Nephron (organoid): ENCODE measurements around the gene ACSL6.

ENCODE experiments used
- H3K27ac Mint-ChIP-seq, 3 experiments: 2 replicates each; pipeline ENCODE4 v1.8.0; 2020; ENCODE audit warnings: mixed read lengths in 3 of 3, mild to moderate bottlenecking in 2 of 3, moderate library complexity in 1 of 3
- H3K27me3 Mint-ChIP-seq: 2 replicates; pipeline ENCODE4 v1.8.0; 2021; ENCODE audit warnings: low read depth, mild to moderate bottlenecking, moderate library complexity, mixed read lengths
- H3K36me3 Mint-ChIP-seq: 2 replicates; pipeline ENCODE4 v1.8.0; 2020; ENCODE audit warnings: low read depth, mixed read lengths
- H3K4me1 Mint-ChIP-seq: 2 replicates; pipeline ENCODE4 v1.8.0; 2020; ENCODE audit warnings: mixed read lengths
- H3K4me3 Mint-ChIP-seq, 3 experiments: 2 replicates each; pipeline ENCODE4 v1.8.0; 2020; ENCODE audit warnings: mild to moderate bottlenecking in 3 of 3, mixed read lengths in 3 of 3, moderate library complexity in 2 of 3
- H3K9me3 Mint-ChIP-seq: 2 replicates; pipeline ENCODE4 v1.8.0; 2020; ENCODE audit warnings: mixed read lengths
- CTCF ChIP-seq, 3 experiments: fragments of 200-600 bp; sonication (generic); IDR thresholded peaks; one replicate each; pipeline ENCODE4 v1.5.0; 2021; ENCODE audit warnings: antibody characterized with exemption in 3 of 3; ENCODE audit not compliant: unreplicated experiment in 3 of 3

ACSL6 gene

GRCh38 chr5:132049559-132049958 lies 38.1 kb upstream of the ACSL6 start:
- no peaks in the 10 kb centered on the region for H3K4me1 Mint-ChIP-seq
- TF ChIP-seq CTCF (IDR thresholded peaks at IDR 0.05; ENCODE audit: unreplicated experiment in 3 of 3), result no peak
- peaks cover 8% of the 10 kb centered on the region for H3K27me3 Mint-ChIP-seq
- no peaks in the 10 kb centered on the region for H3K9me3 Mint-ChIP-seq
- no peak overlapping the region for H3K4me3 Mint-ChIP-seq
- no peaks in the 10 kb centered on the region for H3K36me3 Mint-ChIP-seq
- H3K27ac Mint-ChIP-seq, result no peak overlapping the region

- Mint-ChIP-seq H3K9me3 (peaks cover 2% of the 10 kb centered on the region), H3K4me3 (no peak overlapping the region), H3K4me1 (no peaks in the 10 kb centered on the region), H3K27me3 (peaks cover 8% of the 10 kb centered on the region), H3K27ac (no peak overlapping the region), H3K36me3 (no peaks in the 10 kb centered on the region)
- TF ChIP-seq CTCF (IDR thresholded peaks at IDR 0.05; ENCODE audit: unreplicated experiment in 3 of 3), result no peak
Observed at GRCh38 chr5:132049093-132049492, 37.6 kb upstream of the ACSL6 start.

DNA sequence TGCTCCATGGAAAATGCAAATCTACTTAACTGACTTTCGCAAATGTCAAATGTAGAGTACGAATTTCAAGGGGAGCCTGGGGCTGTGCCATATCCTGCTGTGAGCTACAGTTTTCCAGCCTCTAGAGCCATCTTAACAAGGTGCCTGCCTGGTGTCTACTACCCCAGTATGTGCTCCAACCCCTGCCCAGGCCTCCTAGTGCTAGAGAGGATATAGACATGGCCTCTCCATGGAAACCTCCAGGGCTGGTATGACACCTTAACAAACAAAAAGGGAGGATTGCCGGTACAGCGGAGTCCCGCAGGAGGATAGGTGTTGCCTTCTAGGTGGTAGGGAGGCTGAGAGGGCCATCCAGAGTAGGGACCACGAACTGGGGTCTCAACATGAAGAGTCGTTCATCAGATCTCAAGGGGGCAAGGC lies 35.4 kb upstream of the ACSL6 start:
- TF ChIP-seq CTCF (IDR thresholded peaks at IDR 0.05; ENCODE audit: unreplicated experiment in 3 of 3), result no peak
- H3K4me1 Mint-ChIP-seq, result no peaks in the 10 kb centered on the region
- H3K9me3 Mint-ChIP-seq, result peaks cover 2% of the 10 kb centered on the region
- H3K36me3 Mint-ChIP-seq, result no peaks in the 10 kb centered on the region
- H3K27me3 Mint-ChIP-seq, result peaks cover 4% of the 10 kb centered on the region
- H3K27ac Mint-ChIP-seq, result no peak overlapping the region
- no peak overlapping the region for H3K4me3 Mint-ChIP-seq

DNA sequence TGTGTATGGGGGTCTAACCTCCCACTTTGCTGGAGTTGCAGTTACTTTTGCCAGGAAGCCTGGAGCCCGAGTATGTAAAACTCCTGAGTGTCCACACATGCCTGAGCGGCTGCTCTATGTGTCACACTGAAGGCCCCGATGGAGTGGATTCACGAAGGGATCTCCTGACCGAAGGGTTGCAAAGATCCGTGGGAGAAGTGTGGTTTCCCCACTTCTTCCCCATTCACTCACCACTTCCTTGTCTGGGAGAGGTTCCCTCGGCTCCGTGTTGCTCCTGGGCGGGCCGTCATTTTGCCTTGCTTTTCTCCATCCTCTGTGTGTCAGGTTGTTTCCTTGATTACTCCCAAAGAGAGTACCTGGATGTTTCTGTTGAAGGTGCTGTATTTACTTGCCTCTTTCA lies 32.7 kb upstream of the ACSL6 start:
- Mint-ChIP-seq H3K36me3 (no peaks in the 10 kb centered on the region), H3K4me1 (no peaks in the 10 kb centered on the region), H3K4me3 (no peak overlapping the region), H3K27ac (no peak overlapping the region), H3K9me3 (peaks cover 2% of the 10 kb centered on the region), H3K27me3 (peaks cover 18% of the 10 kb centered on the region)
- TF ChIP-seq CTCF (IDR thresholded peaks at IDR 0.05; ENCODE audit: unreplicated experiment in 3 of 3), result no peak

DNA sequence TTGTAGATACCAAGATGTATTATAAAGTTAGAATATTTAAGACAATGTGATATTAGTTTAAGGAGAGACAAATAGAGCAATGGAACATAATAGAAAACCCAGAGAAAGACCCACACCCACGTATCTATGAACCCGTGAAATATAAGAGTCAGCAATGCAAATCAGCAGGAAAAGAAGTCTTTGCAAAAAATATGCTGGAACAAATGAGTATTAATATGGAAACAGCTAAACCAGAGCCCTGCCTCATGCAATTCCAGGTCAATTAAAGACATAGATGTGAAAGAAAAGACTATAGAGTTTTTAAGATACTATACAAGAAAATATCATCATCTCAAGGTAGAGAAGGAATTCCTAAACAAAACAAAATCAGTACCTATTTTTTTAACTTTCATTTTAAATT lies 25.9 kb upstream of the ACSL6 start:
- Mint-ChIP-seq H3K4me1 (no peaks in the 10 kb centered on the region), H3K4me3 (no peak overlapping the region), H3K27ac (no peak overlapping the region), H3K27me3 (peaks cover 29% of the 10 kb centered on the region), H3K36me3 (no peaks in the 10 kb centered on the region), H3K9me3 (peaks cover 3% of the 10 kb centered on the region)
- TF ChIP-seq CTCF (IDR thresholded peaks at IDR 0.05; ENCODE audit: unreplicated experiment in 3 of 3), result no peak

DNA sequence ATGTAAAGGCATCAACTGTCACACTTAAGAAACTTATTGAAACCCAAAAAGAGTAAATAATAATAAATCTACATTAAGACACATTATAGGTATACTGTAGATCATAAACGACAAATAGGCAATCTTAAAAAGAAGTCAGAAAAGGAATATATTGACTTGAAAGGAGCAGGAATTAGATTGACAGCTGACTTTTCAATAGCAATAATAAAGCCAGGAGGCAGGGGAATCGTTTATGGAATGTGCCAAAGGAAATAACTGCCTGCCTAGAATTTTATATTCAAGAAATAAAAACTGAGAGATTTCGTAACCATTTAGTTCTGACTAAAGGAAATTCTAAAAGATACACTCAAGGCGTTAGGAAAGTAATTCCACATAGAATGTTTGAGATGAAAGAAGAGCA lies 21.7 kb upstream of the ACSL6 start:
- H3K36me3 Mint-ChIP-seq, result no peaks in the 10 kb centered on the region

More for the DNA sequence above, 21.7 kb upstream of the ACSL6 start:
- Mint-ChIP-seq H3K4me3 (no peak overlapping the region), H3K9me3 (peaks cover 3% of the 10 kb centered on the region), H3K4me1 (no peaks in the 10 kb centered on the region), H3K27ac (no peak overlapping the region), H3K27me3 (peaks cover 14% of the 10 kb centered on the region)
- no peak for TF ChIP-seq CTCF (IDR thresholded peaks at IDR 0.05; ENCODE audit: unreplicated experiment in 3 of 3)
